Neural cell (in vitro differentiated cells): Measurements from ENCODE around the gene CDKAL1. TPM values are rescaled to one million over a fixed set of nuclear protein-coding genes. Genes with fewer than 3 reads are reported as not detected.
"Not testable (repeated sequence)": the region's sequence is repeated elsewhere in the genome, so short reads cannot be mapped to it uniquely, and the experiment has no call there.

ENCODE experiments used
- H2AFZ ChIP-seq: fragments of 200-600, 300-800 bp; sonication (generic), shearing (Covaris generic); 2 replicates; pipeline ENCODE4 v1.6.0; 2014; ENCODE audit warnings: low read depth, mild to moderate bottlenecking, antibody characterized with exemption, low read length, moderate library complexity
- H3F3A ChIP-seq: fragments of 200-600 bp; shearing (Covaris generic); 2 replicates; pipeline ENCODE4 v1.6.1; 2016; ENCODE audit warnings: mild to moderate bottlenecking, moderate library complexity, mixed read lengths, antibody characterized with exemption, low read length; ENCODE audit not compliant: insufficient read depth, poor library complexity, severe bottlenecking
- H3K27ac ChIP-seq: fragments of 200-600, 300-800 bp; sonication (generic), shearing (Covaris generic); 2 replicates; pipeline ENCODE4 v1.5.1; 2014; ENCODE audit warnings: mild to moderate bottlenecking, low read length, moderate library complexity
- H3K27me3 ChIP-seq: fragments of 300-800, 200-600 bp; sonication (generic), shearing (Covaris generic); 2 replicates; pipeline ENCODE4 v1.6.0; 2014; ENCODE audit warnings: mild to moderate bottlenecking, low read depth, low read length, moderate library complexity; ENCODE audit not compliant: insufficient read depth
- H3K36me3 ChIP-seq: fragments of 300-800, 200-600 bp; sonication (generic), shearing (Covaris generic); 2 replicates; pipeline ENCODE4 v1.5.1; 2014; ENCODE audit warnings: mild to moderate bottlenecking, antibody characterized with exemption, low read length, moderate library complexity; ENCODE audit not compliant: insufficient read depth
- H3K4me2 ChIP-seq: fragments of 300-800, 200-600 bp; sonication (generic), shearing (Covaris generic); 2 replicates; pipeline ENCODE4 v1.6.0; 2014; ENCODE audit warnings: mild to moderate bottlenecking, low read length
- H3K4me3 ChIP-seq: fragments of 300-800, 200-600 bp; sonication (generic), shearing (Covaris generic); 2 replicates; pipeline ENCODE4 v1.5.1; 2014; ENCODE audit warnings: mild to moderate bottlenecking, low read length, moderate library complexity
- H3K79me2 ChIP-seq: fragments of 200-600 bp; shearing (Covaris generic); replicated peaks from 2 replicates; pipeline ENCODE4 v1.6.0; 2014; ENCODE audit warnings: mild to moderate bottlenecking, low read length, moderate library complexity; ENCODE audit not compliant: insufficient read depth
- H3K9ac ChIP-seq: fragments of 300-800, 200-600 bp; sonication (generic), shearing (Covaris generic); 2 replicates; pipeline ENCODE4 v1.6.1; 2016; ENCODE audit warnings: mild to moderate bottlenecking, low read length, mixed read lengths
- H3K9me2 ChIP-seq: fragments of 200-600 bp; shearing (Covaris generic); 2 replicates; pipeline ENCODE4 v1.6.1; 2016; ENCODE audit warnings: mild to moderate bottlenecking, low read length, mixed read lengths; ENCODE audit not compliant: insufficient read depth
- H3K9me3 ChIP-seq: fragments of 200-600, 300-800 bp; sonication (generic), shearing (Covaris generic); 2 replicates; pipeline ENCODE4 v1.6.1; 2016; ENCODE audit warnings: mild to moderate bottlenecking, mixed run types, low read length, moderate library complexity, mixed read lengths
- H4K20me1 ChIP-seq: fragments of 200-600 bp; shearing (Covaris generic); 2 replicates; pipeline ENCODE4 v1.6.1; 2016; ENCODE audit warnings: mild to moderate bottlenecking, mixed run types; ENCODE audit not compliant: insufficient read depth
- CTCF ChIP-seq: fragments of 450-650 bp; IDR thresholded peaks from 2 replicates; pipeline ENCODE4 v1.5.1; 2014; ENCODE audit warnings: antibody characterized with exemption, mild to moderate bottlenecking, moderate library complexity; ENCODE audit not compliant: poor library complexity, severe bottlenecking
- EP300 ChIP-seq: fragments of 450-650 bp; conservative IDR thresholded peaks from 2 replicates; pipeline ENCODE4 v1.6.1; 2014; ENCODE audit warnings: antibody characterized with exemption, mild to moderate bottlenecking, moderate library complexity; ENCODE audit not compliant: poor library complexity, severe bottlenecking
- EZH2 ChIP-seq: fragments of 200-600, 300-800 bp; shearing (Covaris generic), sonication (generic); IDR thresholded peaks from 2 replicates; pipeline ENCODE4 v1.6.1; 2014; ENCODE audit warnings: antibody characterized with exemption, low read length, borderline replicate concordance, mild to moderate bottlenecking; ENCODE audit not compliant: insufficient read depth, poor library complexity, severe bottlenecking
- MXI1 ChIP-seq: fragments of 450-650 bp; conservative IDR thresholded peaks from 2 replicates; pipeline ENCODE4 v1.6.1; 2014; ENCODE audit warnings: antibody characterized with exemption, mild to moderate bottlenecking; ENCODE audit not compliant: poor library complexity, severe bottlenecking
- POLR2AphosphoS5 ChIP-seq: IDR thresholded peaks from 2 replicates; pipeline ENCODE4 v1.6.1; 2012
- RAD21 ChIP-seq: fragments of 450-650 bp; conservative IDR thresholded peaks from 2 replicates; pipeline ENCODE4 v1.6.1; 2014; ENCODE audit warnings: antibody characterized with exemption, mild to moderate bottlenecking, moderate library complexity
- REST ChIP-seq: IDR thresholded peaks from 2 replicates; pipeline ENCODE4 v1.6.1; 2012; ENCODE audit warnings: borderline replicate concordance
- SMC3 ChIP-seq: fragments of 450-650 bp; conservative IDR thresholded peaks from 2 replicates; pipeline ENCODE4 v1.6.1; 2014; ENCODE audit warnings: antibody characterized with exemption, mild to moderate bottlenecking, moderate library complexity; ENCODE audit not compliant: poor library complexity
- TAF1 ChIP-seq: IDR thresholded peaks from 2 replicates; pipeline ENCODE4 v1.6.1; 2012; ENCODE audit warnings: low read depth
- polyA plus RNA-seq: library from polyadenylated mRNA; depleted of rRNA; stranded (reverse); fragments of >200 nt; gene quantifications from 2 replicates; pipeline ENCODE4 v1.2.3, GENCODE V29; 2014

The CDKAL1 gene
- polyA plus RNA-seq, 1 donor from 2014 or later = 10.7 TPM

- H3K9ac ChIP-seq = no peak overlapping the region
- no peak overlapping the region for H3K27ac ChIP-seq
- no peaks in the 10 kb centered on the region for H3K27me3 ChIP-seq
- H3K9me3 ChIP-seq = no peaks in the 10 kb centered on the region
- no peak overlapping the region for H2AFZ ChIP-seq
- H3K9me2 ChIP-seq = no peaks in the 10 kb centered on the region
- peaks cover 10% of the 10 kb centered on the region for H3K79me2 ChIP-seq
- no peak overlapping the region for H3K4me2 ChIP-seq
- H3F3A ChIP-seq = no peaks in the 10 kb centered on the region
- no peaks in the 10 kb centered on the region for H4K20me1 ChIP-seq
- H3K36me3 ChIP-seq = no peaks in the 10 kb centered on the region
- H3K4me3 ChIP-seq = no peak overlapping the region
- TF ChIP-seq EP300 (no peak), CTCF (no peak), EZH2 (no peak), TAF1 (no peak), REST (no peak), SMC3 (no peak), MXI1 (no peak), POLR2AphosphoS5 (no peak), RAD21 (no peak)
Observed at GRCh38 chr6:20542927-20543602, 8.8 kb downstream of the CDKAL1 start.

GRCh38 chr6:20548264-20548663 lies 14.0 kb downstream of the CDKAL1 start:
- no peak overlapping the region for H3K4me3 ChIP-seq
- no peaks in the 10 kb centered on the region for H3K9me2 ChIP-seq
- H3K36me3 ChIP-seq = no peaks in the 10 kb centered on the region
- H4K20me1 ChIP-seq = no peaks in the 10 kb centered on the region
- no peaks in the 10 kb centered on the region for H3F3A ChIP-seq
- H2AFZ ChIP-seq = no peak overlapping the region
- H3K4me2 ChIP-seq = no peak overlapping the region
- TF ChIP-seq SMC3 (no peak), POLR2AphosphoS5 (no peak), EP300 (no peak)
- no peak overlapping the region for H3K27ac ChIP-seq
- no peak overlapping the region for H3K9ac ChIP-seq
- no peaks in the 10 kb centered on the region for H3K79me2 ChIP-seq
- H3K9me3 ChIP-seq = no peaks in the 10 kb centered on the region
- H3K27me3 ChIP-seq = no peaks in the 10 kb centered on the region

- H3K4me3 ChIP-seq, H3K27me3 ChIP-seq: not testable (repeated sequence)
Observed at GRCh38 chr6:20549398-20549797, 15.1 kb downstream of the CDKAL1 start.

More at GRCh38 chr6:20549398-20549797, 15.1 kb downstream of the CDKAL1 start:
- not testable (repeated sequence) for H3K9me3 ChIP-seq, H3K9ac ChIP-seq, H3K27ac ChIP-seq, H3K9me2 ChIP-seq, H2AFZ ChIP-seq, H3F3A ChIP-seq, H3K4me2 ChIP-seq, H3K36me3 ChIP-seq, H3K79me2 ChIP-seq, H4K20me1 ChIP-seq
